ENCODE measurements around the gene MICA. TPM values are rescaled to one million over a fixed set of nuclear protein-coding genes. Genes with fewer than 3 reads are reported as not detected.

Gene MICA
- polyA plus RNA-seq, 1 of the 3 experiments (the other 2 are of a cell fraction): 28.8 TPM

GRCh38 chr6:31363811-31364210, 39.6 kb upstream of the MICA start (continued):
- TF ChIP-seq USF2 (IDR thresholded peaks at IDR 0.05; ENCODE audit: borderline replicate concordance, low read depth, low read length) (no peak), SMC3 (IDR thresholded peaks at IDR 0.05; ENCODE audit: low read depth, low read length) (no peak), NFIC (IDR thresholded peaks at IDR 0.05; ENCODE audit: borderline replicate concordance) (no peak), PBX3 (IDR thresholded peaks at IDR 0.05) (no peak), RFX5 (IDR thresholded peaks at IDR 0.05; ENCODE audit: low read length) (no peak), CTCF (IDR thresholded peaks at IDR 0.05) (no peak)

- ChIA-PET POLR2A (no interaction called here), CTCF (interaction anchor here (0.9 to 3.5 kb wide), 20 partner anchors 11 to 234 kb away, joined by 3 to 43 read pairs (median 7); no protein-coding TSS in a partner anchor)
- Histone ChIP-seq H3K4me1 (ENCODE audit: control insufficient read depth in 1 of 2, insufficient read depth in 2 of 2, low read depth in 1 of 2, low read length in 1 of 2) (peaks cover 0 to 2% of the 10 kb centered on the region in 2 experiments; a peak in 1 of 4 replicates), H3K27ac (ENCODE audit: low read depth in 2 of 2, low read length in 1 of 2) (no peak overlapping the region), H3K79me2 (ENCODE audit: insufficient read depth) (no peaks in the 10 kb centered on the region), H3K9ac (no peak overlapping the region), H4K20me1 (ENCODE audit: insufficient read depth) (no peaks in the 10 kb centered on the region), H3F3A (replicated peaks; ENCODE audit: insufficient read depth) (no peaks in the 10 kb centered on the region), H3K9me3 (no peaks in the 10 kb centered on the region), H3K4me2 (no peak overlapping the region), H3K36me3 (replicated peaks in 1 of 2; ENCODE audit: control insufficient read depth in 1 of 2, insufficient read depth in 2 of 2, low read length in 1 of 2) (no peaks in the 10 kb centered on the region), H3K9me2 (no peaks in the 10 kb centered on the region), H2AFZ (ENCODE audit: low read depth) (no peak overlapping the region), H3K27me3 (ENCODE audit: insufficient read depth) (peaks cover 43% of the 10 kb centered on the region), H3K4me3 (ENCODE audit: low read depth in 2 of 2, low read length in 1 of 2) (no peak overlapping the region)
- 9% methylated on average over 5 of the region's 5 CpGs for WGBS (ENCODE audit: low lambda C conversion rate)
- no peak for DNase-seq
- TF ChIP-seq FOXM1 (IDR thresholded peaks at IDR 0.05; ENCODE audit: low read depth) (no peak), POLR2AphosphoS5 (IDR thresholded peaks at IDR 0.05; ENCODE audit: low read depth, low read length) (no peak), CHD2 (IDR thresholded peaks at IDR 0.05; ENCODE audit: low read length, partially characterized antibody) (no peak), RFX5 (IDR thresholded peaks at IDR 0.05; ENCODE audit: low read length) (no peak), YY1 (IDR thresholded peaks at IDR 0.05; ENCODE audit: low read depth) (no peak), PBX3 (IDR thresholded peaks at IDR 0.05) (no peak), GABPA (IDR thresholded peaks at IDR 0.05; ENCODE audit: low read depth) (no peak), USF2 (IDR thresholded peaks at IDR 0.05; ENCODE audit: borderline replicate concordance, low read depth, low read length) (no peak), MEF2A (IDR thresholded peaks at IDR 0.05; ENCODE audit: borderline replicate concordance, low read depth) (no peak), FOSL2 (IDR thresholded peaks at IDR 0.05; ENCODE audit: borderline replicate concordance, low read depth) (no peak), JUND (IDR thresholded peaks at IDR 0.05) (no peak), RCOR1 (IDR thresholded peaks at IDR 0.05; ENCODE audit: low read length) (no peak), EP300 (IDR thresholded peaks at IDR 0.05; ENCODE audit: borderline replicate concordance in 1 of 2, low read depth in 1 of 2, low read length in 1 of 2) (no peak), RAD21 (IDR thresholded peaks at IDR 0.05; ENCODE audit: low read length) (no peak), MXI1 (IDR thresholded peaks at IDR 0.05; ENCODE audit: low read depth, low read length) (no peak), TCF12 (IDR thresholded peaks at IDR 0.05) (no peak), MAX (IDR thresholded peaks at IDR 0.05; ENCODE audit: low read depth) (no peak)
These were observed 37.5 kb upstream of the MICA start for GRCh38 chr6:31365864-31366263.
